Heart left ventricle (tissue), 16 donors: ENCODE results near the gene CDH24. TPM values are rescaled to one million over a fixed set of nuclear protein-coding genes. Genes with fewer than 3 reads are reported as not detected.

Source experiments
- ATAC-seq, 4 donors: fragments of 200-7000 bp; cut with Tn5 transposase; one replicate each; pipeline ENCODE4 v1.9.1; 2020 to 2022; ENCODE audit warnings: moderate library complexity in 4 of 4, mild to moderate bottlenecking in 3 of 4, moderate number of reproducible peaks in 1 of 4
- DNase-seq, 5 donors: peaks; one replicate each; pipeline ENCODE4 v3.0.0-alpha.2; 2020
- H3K27ac ChIP-seq, 12 donors: fragments of 200-600 bp; sonication (generic) in 4 of 12; one replicate each; pipeline versions ENCODE4 v1.5.0 to v1.8.0; 2016 to 2022; ENCODE audit warnings: mild to moderate bottlenecking in 2 of 12
- H3K27me3 ChIP-seq, 9 donors: fragments of 200-600 bp; sonication (generic) in 2 of 9; one replicate each; pipeline versions ENCODE4 v1.5.1 to v1.8.0; 2016 to 2022; ENCODE audit warnings: mild to moderate bottlenecking in 3 of 9
- H3K36me3 ChIP-seq, 9 donors: fragments of 200-600 bp; sonication (generic) in 2 of 9; one replicate each; pipeline versions ENCODE4 v1.5.0 to v1.8.0; 2018 to 2022; ENCODE audit warnings: mild to moderate bottlenecking in 2 of 9
- H3K4me1 ChIP-seq, 12 donors: fragments of 200-600 bp; sonication (generic) in 4 of 12; one replicate each; pipeline versions ENCODE4 v1.5.0 to v1.8.0; 2016 to 2022; ENCODE audit warnings: mild to moderate bottlenecking in 3 of 12
- H3K4me3 ChIP-seq, 12 donors: fragments of 200-600 bp; sonication (generic) in 4 of 12; one replicate each; pipeline versions ENCODE4 v1.5.0 to v1.8.0; 2017 to 2022; ENCODE audit warnings: mild to moderate bottlenecking in 9 of 12, moderate library complexity in 4 of 12
- H3K9me3 ChIP-seq, 12 donors: fragments of 200-600 bp; sonication (generic) in 4 of 12; one replicate each; pipeline versions ENCODE4 v1.5.0 to v1.8.0; 2016 to 2022; ENCODE audit warnings: mild to moderate bottlenecking in 1 of 12
- CTCF ChIP-seq, 12 donors: fragments of 200-600 bp; sonication (generic) in 4 of 12; IDR thresholded peaks; one replicate each; pipeline versions ENCODE4 v1.5.0 to v1.8.0; 2018 to 2022; ENCODE audit warnings: antibody characterized with exemption in 12 of 12, mild to moderate bottlenecking in 5 of 12
- POLR2A ChIP-seq, 2 donors: fragments of 450-650 bp; IDR thresholded peaks; one replicate each; pipeline ENCODE4 v1.6.1; 2017; ENCODE audit warnings: antibody characterized with exemption in 2 of 2, mild to moderate bottlenecking in 2 of 2, moderate library complexity in 2 of 2
- WGBS, 4 donors: extraction: QIAGEN DNeasy Blood & Tissue Kit in 2 of 4; methylation state at CpG; one replicate each; pipeline versions ENCODE4 v1.1.5 to v1.1.7; 2013 to 2018; 5-methylcytosine and 5-hydroxymethylcytosine counted together
- intact Hi-C, 10 donors: fragments of 100-400 bp; cut with DNase I; formaldehyde crosslinking; loops; one replicate each; pipeline versions ENCODE4 v1.11.1 to v1.14.2; 2022
- polyA plus RNA-seq, 2 donors: library from polyadenylated mRNA; stranded (reverse); fragments of 200-250 nt; gene quantifications; one replicate each; pipeline ENCODE4 v1.2.3, GENCODE V29; 2013
- total RNA-seq, 9 donors: library from RNA; depleted of rRNA in 2 of 9; stranded (reverse); fragments of >200 nt in 2 of 9; fragmentation: NEBNext Ultra II Directional in 3 of 9; extraction: Animal tissue kit (Norgen Biotek cat#: 25700) in 3 of 9; gene quantifications; one replicate each; pipeline versions ENCODE4 v1.1.0 to v1.2.4, GENCODE V29; 2016 to 2023
- donor health status: ischemic (EF 13 %, LVEDD 7.1; RV severe dilation, severe dysfunction).
- donor health status: healthy with polysubstance abuse.
- donor health status: DM: no; HTN: yes; CAD: no.
- donor health status: DM: no; HTN: no; CAD: no.
- donor health status: ischemic (EF 25% LVEDD 6.9; RV normal size, moderate dysfunction).
- donor health status: ischemic (EF 25% LVEDD 5.7; RV mildly dilated, moderate dysfunction).
- donor health status: healthy.
- donor health status: DM: yes; HTN: yes; CAD: no.
- donor health status: ischemic (EF 35%, LVEDD 5.7; RV mildly dilated, moderate dysfunction).
- donor health status: nonischemic (EF 11% LVEDD 7.7; RV severe dilation, severe dysfunction).
- donor health status: DM: yes; HTN: yes; CAD: no.
- donor health status: PGD.
- donor health status: ischemic (EF 29% LVEDD 5.4; RV normal size, mild dysfunction).
- donor health status: nonischemic (EF 23%, LVEDD 6.1; RV moderate dilation, normal function).

The CDH24 gene
- total and polyA plus RNA-seq, 11 donors, result 0.72 to 3.3 (median 1.9) TPM

DNA sequence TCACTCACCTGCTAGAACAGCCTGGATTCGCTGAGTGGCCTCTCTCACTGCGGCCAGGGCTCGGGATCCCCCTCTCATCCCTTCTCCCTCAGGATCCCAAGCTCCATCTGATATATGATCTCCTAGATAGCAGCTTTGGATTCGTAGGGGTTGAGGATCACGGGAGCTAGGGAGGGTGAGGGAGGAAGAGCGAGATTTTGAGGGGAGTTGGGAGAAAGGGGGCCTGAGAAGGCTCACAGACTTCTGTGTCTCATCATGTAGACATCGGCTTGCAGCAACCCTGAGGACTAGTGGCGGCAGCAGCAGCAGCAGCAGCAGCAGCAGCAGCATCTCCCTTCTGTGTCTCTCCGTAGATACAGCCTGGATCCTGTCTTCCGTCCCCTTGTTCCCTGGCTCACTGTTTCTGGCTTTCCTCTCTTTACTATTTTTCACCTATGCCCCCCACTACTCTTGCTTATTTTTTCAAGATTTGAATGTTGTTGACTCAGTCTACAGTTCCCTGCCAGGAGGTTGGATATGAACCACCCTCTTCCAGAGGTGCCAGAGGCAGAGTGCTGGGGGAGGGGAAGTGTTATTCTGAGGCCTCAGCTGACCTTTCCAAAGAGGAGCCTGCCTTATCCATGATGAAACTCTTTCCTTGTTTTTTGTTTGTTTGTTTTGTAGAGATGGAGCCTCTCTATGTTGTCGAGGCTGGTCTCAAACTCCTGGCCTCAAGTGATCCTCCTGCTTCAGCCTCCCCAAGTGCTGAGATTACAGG lies 47.4 kb upstream of the CDH24 start, which contains the start of gene CIROP:
Gene CIROP, minus strand, starts transcription at position 399 of the 757 bp plus-strand sequence. Its CDS starts 69 bp downstream, at position 330.
- no peaks in the 10 kb centered on the region for H3K9me3 ChIP-seq
- H3K4me3 ChIP-seq, result no peak within 1 kb of the TSS
- H3K4me1 ChIP-seq, result peaks cover 0 to 4% (median 0%) of the 10 kb centered on the region in 12 donors
- 62 to 77% (median 71%) methylated on average over 11 of the region's 11 CpGs for WGBS, 4 donors
- no peak for DNase-seq
- H3K36me3 ChIP-seq, result peaks cover 0 to 1% (median 0%) of the 10 kb centered on the region in 9 donors
- H3K27ac ChIP-seq, result no peak within 1 kb of the TSS
- ATAC-seq, result no peak
- no peaks in the 10 kb centered on the region for H3K27me3 ChIP-seq
- TF ChIP-seq POLR2A (IDR thresholded peaks at IDR 0.05) (no peak), CTCF (IDR thresholded peaks at IDR 0.05) (no peak)
- intact Hi-C loops, result loop anchor here in 3 of 10 donors (5.0 kb wide), 1 partner anchor 32 kb away; no protein-coding TSS in a partner anchor

- H3K27me3 ChIP-seq, result no peaks in the 10 kb centered on the region
- H3K4me1 ChIP-seq, result peaks cover 0 to 10% (median 1%) of the 10 kb centered on the region in 12 donors
- DNase-seq (no peak), ATAC-seq (no peak)
- TF ChIP-seq CTCF (IDR thresholded peaks at IDR 0.05), result no peak
- no peak for TF ChIP-seq POLR2A (IDR thresholded peaks at IDR 0.05)
- H3K27ac ChIP-seq, result no peak overlapping the region
- intact Hi-C loops, result no loop called here
- no peaks in the 10 kb centered on the region for H3K9me3 ChIP-seq
- peaks cover 0 to 8% (median under 1%) of the 10 kb centered on the region in 9 donors for H3K36me3 ChIP-seq
- no peak overlapping the region for H3K4me3 ChIP-seq
- WGBS, 4 donors, result 72 to 86% (median 82%) methylated on average over 6 of the region's 6 CpGs
These were observed 46.8 kb upstream of the CDH24 start for GRCh38 chr14:23104070-23104590.

DNA sequence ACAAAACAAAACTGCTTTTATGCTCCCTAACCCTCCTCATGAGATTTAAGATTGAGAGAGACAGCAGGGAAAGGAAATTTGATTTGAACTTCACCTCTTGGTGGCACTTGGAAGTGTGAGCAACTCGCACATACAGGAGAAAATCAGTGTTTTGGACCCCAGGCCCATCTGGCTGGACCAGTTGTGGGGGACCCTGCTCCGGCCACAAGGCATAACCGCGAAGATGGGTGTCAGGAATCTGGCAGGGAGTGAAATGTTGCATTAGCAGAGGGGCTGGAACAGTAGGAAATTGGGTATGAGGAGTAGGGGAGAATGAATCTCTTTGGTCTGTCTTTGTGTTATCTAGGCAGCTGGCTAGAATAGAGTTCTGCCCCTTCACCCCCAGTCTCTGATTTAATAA lies 46.3 kb upstream of the CDH24 start:
- TF ChIP-seq POLR2A (IDR thresholded peaks at IDR 0.05) (no peak), CTCF (IDR thresholded peaks at IDR 0.05) (no peak)
- intact Hi-C loops, result no loop called here
- Histone ChIP-seq H3K27me3 (no peaks in the 10 kb centered on the region), H3K36me3 (peaks cover 0 to 13% (median 4%) of the 10 kb centered on the region in 9 donors), H3K27ac (no peak overlapping the region), H3K4me3 (no peak overlapping the region), H3K4me1 (peaks cover 0 to 15% (median 2%) of the 10 kb centered on the region in 12 donors), H3K9me3 (no peaks in the 10 kb centered on the region)
- DNase-seq (no peak), ATAC-seq (no peak)
- 85 to 87% (median 87%) methylated on average over 4 of the region's 4 CpGs for WGBS, 4 donors

DNA sequence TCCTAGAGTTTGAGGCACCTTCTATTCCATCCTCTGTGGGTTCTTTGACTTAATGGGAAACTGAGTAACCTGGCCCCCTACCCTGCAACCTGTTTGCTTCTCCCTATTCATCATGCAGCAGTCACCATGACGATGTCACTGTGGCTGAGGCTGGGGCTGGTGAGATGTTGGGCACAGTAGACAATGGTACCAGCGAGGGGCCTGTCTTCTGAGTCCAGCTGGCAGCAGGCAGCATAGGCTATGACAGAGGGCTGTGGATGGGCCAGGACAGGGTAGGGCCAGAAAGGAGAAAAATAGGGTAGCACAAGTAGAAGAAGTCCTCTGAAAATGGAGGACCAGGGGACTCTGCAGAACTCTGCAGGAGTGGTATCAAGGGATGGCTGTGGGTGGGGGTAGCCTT lies 45.5 kb upstream of the CDH24 start:
- no peaks in the 10 kb centered on the region for H3K9me3 ChIP-seq
- DNase-seq (no peak), ATAC-seq (no peak)
- peaks cover 0 to 21% (median 4%) of the 10 kb centered on the region in 12 donors for H3K4me1 ChIP-seq
- no peak for TF ChIP-seq CTCF (IDR thresholded peaks at IDR 0.05)
- TF ChIP-seq POLR2A (IDR thresholded peaks at IDR 0.05), result no peak
- H3K27ac ChIP-seq, result no peak overlapping the region
- intact Hi-C loops, result no loop called here
- H3K36me3 ChIP-seq, result peaks cover 0 to 21% (median 11%) of the 10 kb centered on the region in 9 donors
- H3K4me3 ChIP-seq, result no peak overlapping the region
- H3K27me3 ChIP-seq, result no peaks in the 10 kb centered on the region
- 95 to 100% (median 98%) methylated on average over 2 of the region's 2 CpGs for WGBS, 4 donors
